ENCODE results near the gene KDM2A.

Gene KDM2A

DNA sequence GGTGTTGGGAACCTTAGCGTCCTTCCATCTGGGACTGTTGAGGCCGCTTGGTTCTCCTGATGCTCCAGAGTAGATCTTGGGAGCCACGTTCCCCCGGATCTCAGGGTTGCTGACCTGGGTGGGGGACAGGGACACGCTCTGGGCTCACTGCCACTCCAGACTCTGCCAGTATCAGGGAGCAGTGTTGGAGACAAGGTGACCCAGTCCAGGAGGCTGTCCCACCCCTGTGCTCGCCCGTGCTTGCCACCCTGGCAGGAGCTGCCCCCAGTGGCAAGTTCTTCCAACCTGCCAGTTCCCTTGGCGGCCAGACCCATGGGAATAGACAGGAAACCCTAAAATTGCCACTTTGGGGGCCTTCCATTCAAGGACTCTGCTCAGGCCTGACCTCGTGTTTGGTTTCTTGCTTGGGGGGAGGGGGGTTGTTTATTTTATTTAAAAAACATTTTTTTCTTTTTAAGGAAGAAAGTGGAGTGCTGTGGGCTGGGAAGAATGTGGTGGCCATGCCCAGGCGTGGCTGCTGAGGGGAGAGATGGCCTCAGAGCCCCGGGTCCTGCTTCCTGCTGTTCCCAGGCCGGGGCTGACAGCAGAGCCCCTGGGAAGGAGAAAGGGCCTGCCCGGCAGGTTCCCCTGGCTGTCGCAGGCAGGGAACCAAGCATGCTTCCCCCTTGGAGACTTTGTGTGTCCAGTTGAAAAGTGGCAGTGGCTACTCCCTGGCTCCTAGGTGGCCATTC lies 154.4 kb downstream of the KDM2A start:
- no peaks in the 10 kb centered on the region for H3K9me3 ChIP-seq (ENCODE audit: severe bottlenecking)
- DNase-seq (ENCODE audit: low spot score) (no peak), ATAC-seq (ENCODE audit: low read depth) (no peak)
- H3K4me3 ChIP-seq (ENCODE audit: severe bottlenecking) = no peak overlapping the region
- no peak overlapping the region for H3K27ac ChIP-seq (ENCODE audit: poor library complexity, severe bottlenecking)
- H3K4me1 ChIP-seq (ENCODE audit: insufficient read depth, poor library complexity, severe bottlenecking) = peaks cover 32% of the 10 kb centered on the region
- TF ChIP-seq, protein P1, sequence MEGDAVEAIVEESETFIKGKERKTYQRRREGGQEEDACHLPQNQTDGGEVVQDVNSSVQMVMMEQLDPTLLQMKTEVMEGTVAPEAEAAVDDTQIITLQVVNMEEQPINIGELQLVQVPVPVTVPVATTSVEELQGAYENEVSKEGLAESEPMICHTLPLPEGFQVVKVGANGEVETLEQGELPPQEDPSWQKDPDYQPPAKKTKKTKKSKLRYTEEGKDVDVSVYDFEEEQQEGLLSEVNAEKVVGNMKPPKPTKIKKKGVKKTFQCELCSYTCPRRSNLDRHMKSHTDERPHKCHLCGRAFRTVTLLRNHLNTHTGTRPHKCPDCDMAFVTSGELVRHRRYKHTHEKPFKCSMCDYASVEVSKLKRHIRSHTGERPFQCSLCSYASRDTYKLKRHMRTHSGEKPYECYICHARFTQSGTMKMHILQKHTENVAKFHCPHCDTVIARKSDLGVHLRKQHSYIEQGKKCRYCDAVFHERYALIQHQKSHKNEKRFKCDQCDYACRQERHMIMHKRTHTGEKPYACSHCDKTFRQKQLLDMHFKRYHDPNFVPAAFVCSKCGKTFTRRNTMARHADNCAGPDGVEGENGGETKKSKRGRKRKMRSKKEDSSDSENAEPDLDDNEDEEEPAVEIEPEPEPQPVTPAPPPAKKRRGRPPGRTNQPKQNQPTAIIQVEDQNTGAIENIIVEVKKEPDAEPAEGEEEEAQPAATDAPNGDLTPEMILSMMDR (IDR thresholded peaks at IDR 0.05; ENCODE audit: poor library complexity, severe bottlenecking) = no peak
- peaks cover 25% of the 10 kb centered on the region for H3K36me3 ChIP-seq (ENCODE audit: low read depth)
- no peaks in the 10 kb centered on the region for H3K27me3 ChIP-seq (ENCODE audit: insufficient read depth, poor library complexity, severe bottlenecking)

DNA sequence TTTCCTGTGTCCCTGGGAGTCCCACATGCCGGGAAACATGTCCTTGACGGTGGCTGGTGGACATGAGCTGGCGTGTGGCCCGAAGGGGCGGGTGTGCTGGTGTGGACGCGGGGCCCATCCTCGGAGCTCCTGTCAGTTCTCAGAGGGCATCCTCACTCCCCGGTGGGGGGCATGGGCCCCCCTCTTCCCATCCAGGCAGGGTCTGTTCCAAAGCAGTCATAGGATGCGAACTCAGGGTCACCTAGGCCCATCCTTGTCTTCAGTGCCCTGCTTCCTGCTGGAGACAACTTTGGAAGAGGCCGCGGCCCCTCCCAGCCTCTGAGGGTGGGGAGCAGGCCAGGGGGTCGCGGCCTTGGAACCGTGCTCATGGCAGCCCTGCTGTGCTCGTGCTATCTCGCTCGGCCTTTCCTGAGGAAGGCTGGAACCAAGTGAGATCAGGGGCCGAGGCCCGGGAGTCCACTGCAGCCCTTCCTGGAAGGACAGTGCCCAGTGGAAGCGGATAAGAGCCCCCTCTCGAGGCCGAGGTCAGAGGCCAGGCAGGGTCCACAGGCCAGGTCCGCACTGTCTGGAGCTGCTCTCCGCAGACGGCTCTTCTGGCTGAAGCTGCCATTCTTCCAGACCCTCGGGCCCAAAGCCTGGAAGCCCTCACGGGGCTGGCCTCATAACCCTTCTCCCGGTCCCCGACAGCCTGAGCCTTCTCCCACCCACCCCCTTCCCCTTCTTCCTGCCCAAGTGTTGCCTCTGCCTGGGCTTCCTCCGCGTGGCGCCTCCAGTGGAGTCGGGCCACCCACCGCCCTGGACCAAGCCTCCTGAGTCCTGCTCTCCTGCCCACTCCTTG lies 155.9 kb downstream of the KDM2A start:
- Histone ChIP-seq H3K9me3 (ENCODE audit: severe bottlenecking) (no peaks in the 10 kb centered on the region), H3K36me3 (ENCODE audit: low read depth) (peaks cover 28% of the 10 kb centered on the region), H3K27me3 (ENCODE audit: insufficient read depth, poor library complexity, severe bottlenecking) (no peaks in the 10 kb centered on the region), H3K4me3 (ENCODE audit: severe bottlenecking) (no peak overlapping the region), H3K27ac (ENCODE audit: poor library complexity, severe bottlenecking) (no peak overlapping the region), H3K4me1 (ENCODE audit: insufficient read depth, poor library complexity, severe bottlenecking) (peaks cover 17% of the 10 kb centered on the region)
- TF ChIP-seq, protein P1 (IDR thresholded peaks at IDR 0.05; ENCODE audit: poor library complexity, severe bottlenecking) = no peak
- ATAC-seq (ENCODE audit: low read depth) (no peak), DNase-seq (ENCODE audit: low spot score) (no peak)

DNA sequence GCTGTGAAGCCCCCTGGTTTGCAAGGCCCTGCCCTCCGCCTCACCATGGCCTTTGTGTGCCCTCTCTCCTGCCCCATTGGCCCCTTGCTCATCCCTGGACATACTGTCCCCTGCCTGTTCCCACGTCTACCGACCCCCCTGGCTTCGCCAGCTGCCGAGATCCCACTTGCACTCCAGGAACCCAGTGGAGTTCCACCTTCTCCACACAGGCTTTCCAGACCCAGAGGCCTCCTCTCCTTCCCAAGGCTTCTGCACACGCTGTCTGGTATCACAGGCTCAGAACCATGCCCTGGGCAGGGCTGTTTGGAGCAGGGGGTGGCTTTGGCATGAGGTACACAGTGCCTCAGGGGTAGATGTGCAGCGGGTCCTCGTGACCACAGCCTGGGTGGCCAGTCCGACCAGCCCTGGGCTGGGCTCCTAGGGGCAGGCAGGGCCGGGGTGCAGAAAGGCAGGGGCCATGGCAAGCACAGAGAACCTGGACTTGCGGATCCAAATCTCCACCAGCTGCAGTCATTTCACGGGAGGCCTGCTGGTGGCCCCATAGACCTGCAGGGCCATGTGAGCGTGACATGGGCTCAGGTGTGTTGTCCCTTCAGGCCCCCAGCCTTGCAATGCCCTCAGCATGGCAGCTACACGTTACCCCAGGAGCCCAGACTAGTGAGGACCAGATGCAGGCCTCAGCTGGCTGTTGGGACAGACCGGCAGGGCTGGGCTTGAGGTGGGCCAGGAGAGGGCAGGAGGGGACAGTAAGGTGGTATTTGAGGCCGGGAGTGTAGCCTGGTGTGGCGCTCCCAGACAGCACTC lies 156.7 kb downstream of the KDM2A start:
- Histone ChIP-seq H3K9me3 (ENCODE audit: severe bottlenecking) (no peaks in the 10 kb centered on the region), H3K4me3 (ENCODE audit: severe bottlenecking) (no peak overlapping the region), H3K4me1 (ENCODE audit: insufficient read depth, poor library complexity, severe bottlenecking) (peaks cover 12% of the 10 kb centered on the region), H3K27ac (ENCODE audit: poor library complexity, severe bottlenecking) (no peak overlapping the region), H3K27me3 (ENCODE audit: insufficient read depth, poor library complexity, severe bottlenecking) (no peaks in the 10 kb centered on the region), H3K36me3 (ENCODE audit: low read depth) (peaks cover 35% of the 10 kb centered on the region)
- DNase-seq (ENCODE audit: low spot score) = peak; percentile 52
- TF ChIP-seq, protein P1 (IDR thresholded peaks at IDR 0.05; ENCODE audit: poor library complexity, severe bottlenecking) = no peak
- ATAC-seq (ENCODE audit: low read depth) = no peak

DNA sequence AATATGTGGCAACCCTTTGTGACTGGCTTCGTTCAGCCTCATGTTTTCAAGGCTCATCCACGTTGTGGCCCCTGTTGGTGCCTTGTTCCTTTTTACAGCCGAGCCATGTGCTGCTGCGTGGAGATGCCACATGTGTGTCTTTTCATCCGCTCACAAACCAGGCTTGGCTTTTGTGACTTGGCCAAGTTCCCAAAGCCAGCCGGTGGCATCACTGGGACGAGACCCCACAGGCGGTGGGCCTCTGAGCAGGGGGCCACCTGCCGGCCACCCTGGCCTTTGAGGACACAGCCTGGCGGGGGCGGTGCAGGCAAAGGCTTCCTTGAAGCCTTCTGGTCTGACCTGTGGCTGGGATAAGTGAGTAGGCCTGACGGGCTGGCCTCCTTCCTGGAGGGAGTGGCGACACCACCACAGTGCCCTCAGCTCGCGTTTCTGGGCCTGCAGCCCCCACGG lies 157.7 kb downstream of the KDM2A start:
- peaks cover 41% of the 10 kb centered on the region for H3K36me3 ChIP-seq (ENCODE audit: low read depth)
- TF ChIP-seq, protein P1 (IDR thresholded peaks at IDR 0.05; ENCODE audit: poor library complexity, severe bottlenecking) = peak; percentile 15
- H3K9me3 ChIP-seq (ENCODE audit: severe bottlenecking) = no peaks in the 10 kb centered on the region
- no peak overlapping the region for H3K4me3 ChIP-seq (ENCODE audit: severe bottlenecking)
- ATAC-seq (ENCODE audit: low read depth) (no peak), DNase-seq (ENCODE audit: low spot score) (no peak)
- H3K4me1 ChIP-seq (ENCODE audit: insufficient read depth, poor library complexity, severe bottlenecking) = peaks cover 12% of the 10 kb centered on the region
- H3K27ac ChIP-seq (ENCODE audit: poor library complexity, severe bottlenecking) = peak overlapping the region; percentile 66
- H3K27me3 ChIP-seq (ENCODE audit: insufficient read depth, poor library complexity, severe bottlenecking) = no peaks in the 10 kb centered on the region

All from RWPE2 (cell line).